K562 (cell line): ENCODE data around the gene LAMB2. TPM values are rescaled to one million over a fixed set of nuclear protein-coding genes. Genes with fewer than 3 reads are reported as not detected.

Experiments used
- ARNT ChIP-seq, 2 experiments: fragments of 450-650 bp; IDR thresholded peaks; 2 replicates each; pipeline ENCODE4 v1.6.1; 2016; ENCODE audit warnings: mild to moderate bottlenecking in 1 of 2
- ATF1 ChIP-seq, 2 experiments: fragments of 450-650 bp in 1 of 2; IDR thresholded peaks; 2 replicates each; pipeline ENCODE4 v1.6.1; 2016; ENCODE audit warnings: missing compliant biosample characterization in 1 of 2, missing genetic modification characterization in 1 of 2
- BACH1 ChIP-seq: fragments of 200-800 bp; sonication (Bioruptor generic); IDR thresholded peaks from 2 replicates; pipeline ENCODE4 v1.6.1; 2016; ENCODE audit warnings: missing genetic modification characterization, missing compliant biosample characterization
- ERF ChIP-seq: fragments of 450-650 bp; formaldehyde crosslinking; IDR thresholded peaks from 2 replicates; pipeline ENCODE4 v1.4.0; 2020; ENCODE audit warnings: mild to moderate bottlenecking, mixed read lengths
- GABPB2 ChIP-seq: fragments of 250-450 bp; sonication (Bioruptor Pico); conservative IDR thresholded peaks from 2 replicates; pipeline ENCODE4 v1.5.1; 2021; ENCODE audit warnings: mild to moderate bottlenecking
- HDAC1 ChIP-seq, 2 experiments: fragments of 450-650 bp; IDR thresholded peaks; 2 replicates each; pipeline ENCODE4 v1.6.1; 2016 to 2017; ENCODE audit warnings: inconsistent platforms in 1 of 2, mild to moderate bottlenecking in 1 of 2, moderate library complexity in 1 of 2
- HMGN3 ChIP-seq: IDR thresholded peaks from 2 replicates; pipeline ENCODE4 v1.6.1; 2011; ENCODE audit warnings: borderline replicate concordance, low read depth, mild to moderate bottlenecking, mixed read lengths, low read length; ENCODE audit not compliant: insufficient read length; ENCODE audit errors: extremely low read depth
- KDM1A ChIP-seq, 2 experiments: fragments of 450-650 bp; IDR thresholded peaks; 2 replicates each; pipeline ENCODE4 v1.6.1; 2016; ENCODE audit warnings: mild to moderate bottlenecking in 2 of 2
- MYNN ChIP-seq, 2 experiments: sonication (generic); formaldehyde crosslinking in 1 of 2; IDR thresholded peaks; 2 replicates each; pipeline versions ENCODE4 v1.5.0 to v1.6.1; 2016 to 2020; ENCODE audit warnings: antibody characterized with exemption in 1 of 2, missing genetic modification reagents in 1 of 2
- NFE2 ChIP-seq: IDR thresholded peaks from 2 replicates; pipeline ENCODE4 v1.6.1; 2014; ENCODE audit warnings: antibody characterized with exemption, low read depth
- OTX1 ChIP-seq: fragments of 450-650 bp; formaldehyde crosslinking; IDR thresholded peaks from 2 replicates; pipeline ENCODE4 v1.4.0; 2022; ENCODE audit warnings: mild to moderate bottlenecking
- PML ChIP-seq: IDR thresholded peaks from 2 replicates; pipeline ENCODE4 v1.6.1; 2012; ENCODE audit warnings: low read length, inconsistent platforms
- PYGO2 ChIP-seq: fragments of 450-650 bp; IDR thresholded peaks from 2 replicates; pipeline ENCODE4 v1.6.1; 2016; ENCODE audit warnings: mild to moderate bottlenecking, missing genetic modification characterization, moderate library complexity, missing compliant biosample characterization
- SRF ChIP-seq, 2 experiments: fragments of 250-450, 450-650 bp in 1 of 2; sonication (Bioruptor Pico) in 1 of 2; sonication (generic) in 1 of 2; formaldehyde crosslinking; IDR thresholded peaks; 2 replicates each; pipeline versions ENCODE4 v1.5.0 to v1.5.1; 2020 to 2022; ENCODE audit warnings: mild to moderate bottlenecking in 1 of 2, missing genetic modification reagents in 1 of 2
- ZC3H8 ChIP-seq: fragments of 450-650 bp; IDR thresholded peaks from 2 replicates; pipeline ENCODE4 v1.6.1; 2017
- ZNF133 ChIP-seq: fragments of 250-450 bp; sonication (Bioruptor Pico); IDR thresholded peaks from 2 replicates; pipeline ENCODE4 v1.4.0; 2020; ENCODE audit warnings: mild to moderate bottlenecking
- ZNF384 ChIP-seq: IDR thresholded peaks from 2 replicates; pipeline ENCODE4 v1.6.1; 2012; ENCODE audit warnings: low read depth, low read length, improper control_type of control experiment
- ZNF589 ChIP-seq: fragments of 200-800 bp; sonication (Bioruptor generic); IDR thresholded peaks from 2 replicates; pipeline ENCODE4 v1.6.1; 2016; ENCODE audit warnings: low read depth, missing genetic modification characterization, missing compliant biosample characterization
- polyA plus RNA-seq, 8 experiments: library from polyadenylated mRNA; depleted of rRNA in 4 of 8; stranded (reverse) in 5 of 8; unstranded in 3 of 8; fragments of >200 nt; fragmentation: Nextera tagmentation in 2 of 8; fragmentation: Illumina TruSeq in 1 of 8; extraction: Ambion mirVana in 2 of 8; extraction: Trizol in 1 of 8; gene quantifications; 2 replicates each; pipeline versions ENCODE4 v1.2.1 to v1.2.3, GENCODE V29; 2011 to 2014; ENCODE audit warnings: inconsistent platforms in 1 of 8, missing spikeins in 1 of 8
- total RNA-seq, 7 experiments: library from RNA; depleted of rRNA in 6 of 7; stranded (reverse); fragments of >200 nt in 6 of 7; fragmentation: Illumina TruSeq in 2 of 7; extraction: Trizol in 2 of 7; gene quantifications; 2 replicates each; pipeline versions ENCODE4 v1.2.1 to v1.2.3, GENCODE V29; 2011 to 2021; ENCODE audit warnings: low replicate concordance in 1 of 7
- TF ChIP-seq, protein P1 (sequence below): fragments of 250-450 bp; sonication (Bioruptor Pico); IDR thresholded peaks from 2 replicates; pipeline ENCODE4 v1.4.0; 2020; ENCODE audit warnings: borderline replicate concordance
- TF ChIP-seq, protein P2 (sequence below): fragments of 200-800 bp; sonication (Bioruptor generic); IDR thresholded peaks from 2 replicates; pipeline ENCODE4 v1.6.1; 2016; ENCODE audit warnings: missing genetic modification characterization, missing compliant biosample characterization

LAMB2 gene
- total and polyA plus RNA-seq, 9 of the 15 experiments (the other 6 are each of a cell fraction or from before 2014, with no cell fraction given), result 1.4 to 26.0 (median 16.2) TPM

DNA sequence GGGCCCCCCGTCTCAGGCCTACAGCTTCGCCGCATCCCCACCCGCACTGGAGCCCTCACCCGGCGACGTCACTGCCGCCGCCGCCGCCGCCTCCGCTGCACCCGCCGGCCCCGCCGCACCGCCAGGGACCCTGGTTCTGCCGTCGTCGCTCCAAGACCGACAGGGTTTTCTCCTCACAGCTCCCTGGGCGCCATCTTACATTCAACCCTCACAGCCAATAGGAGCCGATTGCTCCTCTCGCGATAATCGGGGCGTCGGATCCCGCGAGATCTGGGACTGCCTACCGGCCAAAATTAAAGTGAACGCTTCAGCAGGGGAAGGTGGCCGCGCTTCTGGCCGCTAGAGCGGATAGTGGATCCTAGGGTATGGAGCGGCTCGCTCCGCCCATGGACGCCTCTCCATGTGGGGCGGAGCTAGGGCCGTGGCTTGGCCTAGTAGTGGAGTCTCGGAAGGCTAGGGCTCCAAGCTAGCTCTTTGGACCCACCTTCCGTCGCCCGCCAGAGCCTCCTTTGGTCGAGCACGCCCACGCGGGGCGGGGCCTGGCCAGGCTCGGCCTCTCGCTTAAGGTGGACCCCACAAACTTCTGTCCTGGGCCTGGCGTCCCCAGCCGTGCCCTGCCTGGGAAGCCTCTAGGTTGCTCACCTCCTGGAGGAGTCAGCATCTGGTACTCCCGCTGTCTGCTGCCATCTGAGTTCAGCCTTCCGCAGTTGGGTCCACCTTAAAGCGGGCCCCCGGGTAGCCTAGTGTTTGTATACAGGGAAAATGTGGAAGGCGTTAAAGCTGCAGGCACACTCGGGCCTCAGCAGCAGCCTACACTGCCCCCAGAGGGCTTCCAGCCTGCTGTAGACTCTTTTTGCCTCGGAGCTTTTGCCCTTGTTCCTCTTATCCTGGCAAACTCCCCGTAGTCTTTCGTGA is 38.7 kb downstream of the LAMB2 start, which contains the start of gene QRICH1 (continued):
- TF ChIP-seq HMGN3 (peak; percentile 61), MYNN (IDR thresholded peaks at IDR 0.05) (peak; percentile 68; the same call in 1 of the 2 replicates), MYNN (CRISPR knock-in tag; IDR thresholded peaks at IDR 0.05) (no peak), PML (0 out of 2 replicates have a peak, but pooled peaks have one; percentile 27), ATF1 (CRISPR knock-in tag; IDR thresholded peaks at IDR 0.05) (no peak), ATF1 (tag; IDR thresholded peaks at IDR 0.05) (peak; percentile 20), ZC3H8 (no peak), ERF (CRISPR knock-in tag) (0 out of 2 replicates have a peak, but pooled peaks have one; percentile 9), ZNF384 (no peak), GABPB2 (CRISPR knock-in tag) (no peak), PYGO2 (tag) (no peak), BACH1 (tag) (no peak), NFE2 (no peak), SRF (CRISPR knock-in tag; IDR thresholded peaks at IDR 0.05) (peak in 1 of 2 experiments; percentile 71; a peak in 2 of 4 replicates), HDAC1 (IDR thresholded peaks at IDR 0.05) (peak in 1 of 2 experiments; percentile 55; a peak in 1 of 4 replicates), OTX1 (CRISPR knock-in tag) (no peak), ZNF133 (CRISPR knock-in tag) (no peak), ZNF589 (no peak), KDM1A (IDR thresholded peaks at IDR 0.05) (no peak), ARNT (IDR thresholded peaks at IDR 0.05) (0 out of 4 replicates have a peak, but pooled peaks of 1 of the 2 experiments have one; percentile 39)
- TF ChIP-seq, protein P1, sequence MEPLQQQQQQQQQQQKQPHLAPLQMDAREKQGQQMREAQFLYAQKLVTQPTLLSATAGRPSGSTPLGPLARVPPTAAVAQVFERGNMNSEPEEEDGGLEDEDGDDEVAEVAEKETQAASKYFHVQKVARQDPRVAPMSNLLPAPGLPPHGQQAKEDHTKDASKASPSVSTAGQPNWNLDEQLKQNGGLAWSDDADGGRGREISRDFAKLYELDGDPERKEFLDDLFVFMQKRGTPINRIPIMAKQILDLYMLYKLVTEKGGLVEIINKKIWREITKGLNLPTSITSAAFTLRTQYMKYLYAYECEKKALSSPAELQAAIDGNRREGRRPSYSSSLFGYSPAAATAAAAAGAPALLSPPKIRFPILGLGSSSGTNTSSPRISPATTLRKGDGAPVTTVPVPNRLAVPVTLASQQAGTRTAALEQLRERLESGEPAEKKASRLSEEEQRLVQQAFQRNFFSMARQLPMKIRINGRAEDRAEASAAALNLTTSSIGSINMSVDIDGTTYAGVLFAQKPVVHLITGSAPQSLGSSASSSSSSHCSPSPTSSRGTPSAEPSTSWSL, result no peak
- TF ChIP-seq, protein P2, sequence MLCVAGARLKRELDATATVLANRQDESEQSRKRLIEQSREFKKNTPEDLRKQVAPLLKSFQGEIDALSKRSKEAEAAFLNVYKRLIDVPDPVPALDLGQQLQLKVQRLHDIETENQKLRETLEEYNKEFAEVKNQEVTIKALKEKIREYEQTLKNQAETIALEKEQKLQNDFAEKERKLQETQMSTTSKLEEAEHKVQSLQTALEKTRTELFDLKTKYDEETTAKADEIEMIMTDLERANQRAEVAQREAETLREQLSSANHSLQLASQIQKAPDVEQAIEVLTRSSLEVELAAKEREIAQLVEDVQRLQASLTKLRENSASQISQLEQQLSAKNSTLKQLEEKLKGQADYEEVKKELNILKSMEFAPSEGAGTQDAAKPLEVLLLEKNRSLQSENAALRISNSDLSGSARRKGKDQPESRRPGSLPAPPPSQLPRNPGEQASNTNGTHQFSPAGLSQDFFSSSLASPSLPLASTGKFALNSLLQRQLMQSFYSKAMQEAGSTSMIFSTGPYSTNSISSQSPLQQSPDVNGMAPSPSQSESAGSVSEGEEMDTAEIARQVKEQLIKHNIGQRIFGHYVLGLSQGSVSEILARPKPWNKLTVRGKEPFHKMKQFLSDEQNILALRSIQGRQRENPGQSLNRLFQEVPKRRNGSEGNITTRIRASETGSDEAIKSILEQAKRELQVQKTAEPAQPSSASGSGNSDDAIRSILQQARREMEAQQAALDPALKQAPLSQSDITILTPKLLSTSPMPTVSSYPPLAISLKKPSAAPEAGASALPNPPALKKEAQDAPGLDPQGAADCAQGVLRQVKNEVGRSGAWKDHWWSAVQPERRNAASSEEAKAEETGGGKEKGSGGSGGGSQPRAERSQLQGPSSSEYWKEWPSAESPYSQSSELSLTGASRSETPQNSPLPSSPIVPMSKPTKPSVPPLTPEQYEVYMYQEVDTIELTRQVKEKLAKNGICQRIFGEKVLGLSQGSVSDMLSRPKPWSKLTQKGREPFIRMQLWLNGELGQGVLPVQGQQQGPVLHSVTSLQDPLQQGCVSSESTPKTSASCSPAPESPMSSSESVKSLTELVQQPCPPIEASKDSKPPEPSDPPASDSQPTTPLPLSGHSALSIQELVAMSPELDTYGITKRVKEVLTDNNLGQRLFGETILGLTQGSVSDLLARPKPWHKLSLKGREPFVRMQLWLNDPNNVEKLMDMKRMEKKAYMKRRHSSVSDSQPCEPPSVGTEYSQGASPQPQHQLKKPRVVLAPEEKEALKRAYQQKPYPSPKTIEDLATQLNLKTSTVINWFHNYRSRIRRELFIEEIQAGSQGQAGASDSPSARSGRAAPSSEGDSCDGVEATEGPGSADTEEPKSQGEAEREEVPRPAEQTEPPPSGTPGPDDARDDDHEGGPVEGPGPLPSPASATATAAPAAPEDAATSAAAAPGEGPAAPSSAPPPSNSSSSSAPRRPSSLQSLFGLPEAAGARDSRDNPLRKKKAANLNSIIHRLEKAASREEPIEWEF (CRISPR knock-in tag), result no peak
